ENCODE data around the gene PRKCA. TPM values are rescaled to one million over a fixed set of nuclear protein-coding genes. Genes with fewer than 3 reads are reported as not detected.

PRKCA gene
- total RNA-seq, 2 donors from 2014 or later = 6.5 to 6.6 TPM

DNA sequence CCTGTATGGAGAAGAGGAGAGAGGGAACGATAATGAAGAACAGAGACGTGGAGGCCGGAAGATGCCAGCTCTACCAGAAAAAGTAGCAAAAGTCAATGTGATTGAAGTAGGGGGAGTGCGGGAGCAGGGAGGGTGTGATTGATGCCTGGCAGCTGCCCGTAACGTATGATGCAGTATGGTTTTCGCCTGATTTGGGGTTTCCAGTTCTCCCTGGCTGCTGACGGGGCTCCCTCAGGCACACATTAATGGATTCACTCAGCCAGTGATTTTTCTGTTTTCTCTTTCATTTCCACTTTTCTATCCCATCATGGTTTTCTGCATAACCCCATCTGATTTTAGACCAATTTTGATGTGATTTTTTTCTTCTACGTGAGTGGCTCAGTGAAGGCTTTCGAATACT, 62.1 kb downstream of the PRKCA start:
- no peaks in the 10 kb centered on the region for H3K36me3 ChIP-seq (replicated peaks in 1 of 2; ENCODE audit: insufficient read depth in 1 of 2, low read depth in 2 of 2)
- H3K27me3 ChIP-seq = no peaks in the 10 kb centered on the region
- intact Hi-C loops (cut with DNase I) = no loop called here
- TF ChIP-seq POLR2A (IDR thresholded peaks at IDR 0.05) = no peak
- TF ChIP-seq CTCF (IDR thresholded peaks at IDR 0.05) = no peak
- H3K4me3 ChIP-seq = no peak overlapping the region
- DNase-seq (no peak), ATAC-seq (no peak)
- no peak overlapping the region for H3K27ac ChIP-seq
- no peaks in the 10 kb centered on the region for H3K9me3 ChIP-seq
- peaks cover 21% of the 10 kb centered on the region for H3K4me1 ChIP-seq
- 92% methylated on average over 10 of the region's 10 CpGs for WGBS, 2 donors

- ATAC-seq = no peak
- 40 to 64% methylated on average over 4 of the region's 4 CpGs for WGBS, 2 donors
- intact Hi-C loops (cut with DNase I) = no loop called here
These were observed 62.6 kb downstream of the PRKCA start for GRCh38 chr17:66364990-66365490.

GRCh38 chr17:66365903-66366302, 63.5 kb downstream of the PRKCA start:
- Histone ChIP-seq H3K27ac (peak overlapping the region in 1 of 4 donors; percentile 67), H3K4me1 (peaks cover 29% of the 10 kb centered on the region), H3K4me3 (no peak overlapping the region), H3K36me3 (replicated peaks in 1 of 2; ENCODE audit: insufficient read depth in 1 of 2, low read depth in 2 of 2) (no peaks in the 10 kb centered on the region), H3K27me3 (no peaks in the 10 kb centered on the region), H3K9me3 (no peaks in the 10 kb centered on the region)
- DNase-seq (no peak), ATAC-seq (no peak)
- TF ChIP-seq POLR2A (IDR thresholded peaks at IDR 0.05) (no peak), CTCF (IDR thresholded peaks at IDR 0.05) (no peak)
- WGBS, 2 donors = 36 to 45% methylated on average over 2 of the region's 2 CpGs
- intact Hi-C loops (cut with DNase I) = no loop called here

More at GRCh38 chr17:66364990-66365490, 62.6 kb downstream of the PRKCA start:
- Histone ChIP-seq H3K27ac (no peak overlapping the region), H3K4me3 (no peak overlapping the region), H3K9me3 (no peaks in the 10 kb centered on the region), H3K4me1 (peaks cover 26% of the 10 kb centered on the region), H3K36me3 (replicated peaks in 1 of 2; ENCODE audit: insufficient read depth in 1 of 2, low read depth in 2 of 2) (no peaks in the 10 kb centered on the region), H3K27me3 (no peaks in the 10 kb centered on the region)
- DNase-seq = no peak
- TF ChIP-seq CTCF (IDR thresholded peaks at IDR 0.05) (no peak), POLR2A (IDR thresholded peaks at IDR 0.05) (no peak)

DNA sequence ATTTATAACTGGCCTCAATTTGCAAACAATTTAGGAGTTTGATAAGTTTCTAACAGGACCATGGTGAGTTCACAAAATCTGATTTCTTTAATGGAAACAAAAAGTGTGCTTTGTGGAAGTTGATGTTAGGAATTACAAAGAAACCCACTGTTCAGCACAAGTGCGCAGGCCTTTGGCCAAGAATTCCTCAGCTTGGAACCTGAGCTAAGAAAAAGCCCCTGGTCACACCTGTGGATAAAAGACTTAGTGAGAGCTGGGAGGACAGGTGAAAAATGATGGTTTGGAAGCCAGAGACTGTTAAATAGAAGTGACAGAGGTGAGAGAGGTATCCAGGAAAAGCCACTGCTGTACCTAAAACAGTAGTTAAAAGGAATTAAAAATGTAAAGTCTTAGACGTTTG, 64.7 kb downstream of the PRKCA start:
- Histone ChIP-seq H3K4me3 (no peak overlapping the region), H3K27ac (peak overlapping the region in 3 of 4 donors; percentile 33 to 67 (median 37)), H3K4me1 (peaks cover 29% of the 10 kb centered on the region), H3K36me3 (replicated peaks in 1 of 2; ENCODE audit: insufficient read depth in 1 of 2, low read depth in 2 of 2) (no peaks in the 10 kb centered on the region), H3K27me3 (no peaks in the 10 kb centered on the region), H3K9me3 (no peaks in the 10 kb centered on the region)
- WGBS, 2 donors = 54 to 60% methylated on average over 2 of the region's 2 CpGs
- TF ChIP-seq CTCF (IDR thresholded peaks at IDR 0.05) (no peak), POLR2A (IDR thresholded peaks at IDR 0.05) (no peak)
- ATAC-seq = peak; percentile 60
- peak in 3 of 4 donors; percentile 30 to 41 (median 32) for DNase-seq
- intact Hi-C loops (cut with DNase I) = no loop called here

- WGBS, 2 donors = 69 to 75% methylated on average over 4 of the region's 4 CpGs
- no peaks in the 10 kb centered on the region for H3K36me3 ChIP-seq (replicated peaks in 1 of 2; ENCODE audit: insufficient read depth in 1 of 2, low read depth in 2 of 2)
- TF ChIP-seq CTCF (IDR thresholded peaks at IDR 0.05) (no peak), POLR2A (IDR thresholded peaks at IDR 0.05) (no peak)
- intact Hi-C loops (cut with DNase I) = no loop called here
- H3K4me1 ChIP-seq = peaks cover 42% of the 10 kb centered on the region
- H3K4me3 ChIP-seq = no peak overlapping the region
- no peaks in the 10 kb centered on the region for H3K27me3 ChIP-seq
- no peak for DNase-seq
- no peak for ATAC-seq
- no peaks in the 10 kb centered on the region for H3K9me3 ChIP-seq
- peak overlapping the region in 1 of 4 donors; percentile 29 for H3K27ac ChIP-seq
These were observed 67.4 kb downstream of the PRKCA start for GRCh38 chr17:66369830-66370229.
